Kidney epithelial cell (primary cell): ENCODE data around the gene PA2G4. TPM values are rescaled to one million over a fixed set of nuclear protein-coding genes. Genes with fewer than 3 reads are reported as not detected.

Experiments
- DNase-seq: peaks from one replicate; pipeline ENCODE4 v3.0.0-alpha.2; 2010; ENCODE audit warnings: low read depth
- H3K27me3 ChIP-seq: 2 replicates; pipeline ENCODE4 v1.6.0; 2011; ENCODE audit warnings: low read length; ENCODE audit not compliant: control insufficient read depth, insufficient read depth
- H3K36me3 ChIP-seq: 2 replicates; pipeline ENCODE4 v1.5.1; 2011; ENCODE audit warnings: low read length; ENCODE audit not compliant: control insufficient read depth, insufficient read depth
- H3K4me3 ChIP-seq: 2 replicates; pipeline ENCODE4 v1.5.1; 2011; ENCODE audit warnings: low read depth, mild to moderate bottlenecking, control low read depth, low read length
- CTCF ChIP-seq: IDR thresholded peaks from 2 replicates; pipeline ENCODE4 v1.5.1; 2011; ENCODE audit warnings: mild to moderate bottlenecking, moderate library complexity, low read length, control low read depth, inconsistent platforms; ENCODE audit not compliant: insufficient read depth, poor library complexity, severe bottlenecking
- total RNA-seq: library from RNA; depleted of rRNA; stranded (reverse); fragments of >200 nt; gene quantifications from 2 replicates; pipeline ENCODE4 v1.2.3, GENCODE V29; 2015

Gene PA2G4
- total RNA-seq, 1 donor from 2014 or later: 179 TPM

- H3K36me3 ChIP-seq: peaks cover 7% of the 10 kb centered on the region
- no peak overlapping the region for H3K4me3 ChIP-seq
- no peak for DNase-seq
- H3K27me3 ChIP-seq: no peaks in the 10 kb centered on the region
- no peak for TF ChIP-seq CTCF
Measured at GRCh38 chr12:56143217-56143616, 38.9 kb downstream of the PA2G4 start.

GRCh38 chr12:56143870-56144269, 39.5 kb downstream of the PA2G4 start:
- peaks cover 7% of the 10 kb centered on the region for H3K36me3 ChIP-seq
- no peak overlapping the region for H3K4me3 ChIP-seq
- no peak for DNase-seq
- H3K27me3 ChIP-seq: no peaks in the 10 kb centered on the region
- no peak for TF ChIP-seq CTCF

GRCh38 chr12:56145217-56145616, 40.9 kb downstream of the PA2G4 start:
- DNase-seq: no peak
- no peaks in the 10 kb centered on the region for H3K27me3 ChIP-seq
- H3K4me3 ChIP-seq: no peak overlapping the region
- TF ChIP-seq CTCF: no peak
- H3K36me3 ChIP-seq: peaks cover 7% of the 10 kb centered on the region

- no peak for DNase-seq
- TF ChIP-seq CTCF: no peak
Measured at GRCh38 chr12:56146492-56147460, 42.4 kb downstream of the PA2G4 start.

GRCh38 chr12:56150563-56150962, 46.2 kb downstream of the PA2G4 start:
- no peaks in the 10 kb centered on the region for H3K27me3 ChIP-seq
- DNase-seq: no peak
- peaks cover 2% of the 10 kb centered on the region for H3K36me3 ChIP-seq
- no peak overlapping the region for H3K4me3 ChIP-seq
- TF ChIP-seq CTCF: no peak

More at GRCh38 chr12:56146492-56147460, 42.4 kb downstream of the PA2G4 start:
- Histone ChIP-seq H3K27me3 (no peaks in the 10 kb centered on the region), H3K4me3 (no peak overlapping the region), H3K36me3 (peaks cover 5% of the 10 kb centered on the region)
